ENCODE data around the gene IL36B.

Gene IL36B

GRCh38 chr2:113092864-113093612, 40.4 kb upstream of the IL36B start:
- H3K4me3 ChIP-seq (ENCODE audit: low read depth, low read length) = no peak overlapping the region
- no peak for DNase-seq (ENCODE audit: low read depth)
- TF ChIP-seq CTCF (IDR thresholded peaks at IDR 0.05; ENCODE audit: low read depth, low read length, missing control alignments) = no peak
- in situ Hi-C loops (cut with HindIII; ENCODE audit: low sequenced_read_pairs) = no loop called here

GRCh38 chr2:113091231-113091896, 38.7 kb upstream of the IL36B start:
- no peak for DNase-seq (ENCODE audit: low read depth)
- no peak for TF ChIP-seq CTCF (IDR thresholded peaks at IDR 0.05; ENCODE audit: low read depth, low read length, missing control alignments)

GRCh38 chr2:113089916-113090315, 37.2 kb upstream of the IL36B start:
- H3K4me3 ChIP-seq (ENCODE audit: low read depth, low read length) = no peak overlapping the region
- DNase-seq (ENCODE audit: low read depth) = no peak
- in situ Hi-C loops (cut with HindIII; ENCODE audit: low sequenced_read_pairs) = no loop called here
- no peak for TF ChIP-seq CTCF (IDR thresholded peaks at IDR 0.05; ENCODE audit: low read depth, low read length, missing control alignments)

More at GRCh38 chr2:113091231-113091896, 38.7 kb upstream of the IL36B start:
- no peak overlapping the region for H3K4me3 ChIP-seq (ENCODE audit: low read depth, low read length)
- in situ Hi-C loops (cut with HindIII; ENCODE audit: low sequenced_read_pairs) = no loop called here

GRCh38 chr2:113088213-113088992, 35.7 kb upstream of the IL36B start:
- in situ Hi-C loops (cut with HindIII; ENCODE audit: low sequenced_read_pairs) = no loop called here
- no peak for TF ChIP-seq CTCF (IDR thresholded peaks at IDR 0.05; ENCODE audit: low read depth, low read length, missing control alignments)
- no peak for DNase-seq (ENCODE audit: low read depth)

GRCh38 chr2:113085542-113085941, 32.9 kb upstream of the IL36B start:
- TF ChIP-seq CTCF (IDR thresholded peaks at IDR 0.05; ENCODE audit: low read depth, low read length, missing control alignments) = no peak
- DNase-seq (ENCODE audit: low read depth) = no peak
- in situ Hi-C loops (cut with HindIII; ENCODE audit: low sequenced_read_pairs) = no loop called here
- H3K4me3 ChIP-seq (ENCODE audit: low read depth, low read length) = no peak overlapping the region

More at GRCh38 chr2:113088213-113088992, 35.7 kb upstream of the IL36B start:
- H3K4me3 ChIP-seq (ENCODE audit: low read depth, low read length) = no peak overlapping the region

GRCh38 chr2:113084249-113085000, 31.8 kb upstream of the IL36B start:
- no peak for DNase-seq (ENCODE audit: low read depth)

More at GRCh38 chr2:113084249-113085000, 31.8 kb upstream of the IL36B start:
- TF ChIP-seq CTCF (IDR thresholded peaks at IDR 0.05; ENCODE audit: low read depth, low read length, missing control alignments) = peak; percentile 47
- no peak overlapping the region for H3K4me3 ChIP-seq (ENCODE audit: low read depth, low read length)
- in situ Hi-C loops (cut with HindIII; ENCODE audit: low sequenced_read_pairs) = no loop called here

Data from astrocyte of the cerebellum (primary cell).